ENCODE results near the gene SLC39A1. TPM values are rescaled to one million over a fixed set of nuclear protein-coding genes. Genes with fewer than 3 reads are reported as not detected.

Gene SLC39A1
- total and polyA plus RNA-seq, 9 of the 15 experiments (the other 6 are each of a cell fraction or from before 2014, with no cell fraction given), result 9.9 to 81.1 (median 62.7) TPM

- TF ChIP-seq EP400 (IDR thresholded peaks at IDR 0.05) (peak; percentile 96), RUNX1 (IDR thresholded peaks at IDR 0.05; ENCODE audit: low read depth) (no peak), CEBPB (tag; IDR thresholded peaks at IDR 0.05) (no peak), COPS2 (conservative IDR thresholded peaks at IDR 0.05) (no peak), TCF3 (CRISPR knock-in tag; IDR thresholded peaks at IDR 0.05) (no peak), ATF2 (CRISPR knock-in tag; IDR thresholded peaks at IDR 0.05) (no peak), ZMIZ1 (IDR thresholded peaks at IDR 0.05; ENCODE audit: low read depth in 2 of 2, low read length in 2 of 2) (0 out of 4 replicates have a peak, but pooled peaks of 1 of the 2 experiments have one; percentile 40), DDX20 (tag; IDR thresholded peaks at IDR 0.05; ENCODE audit: low read depth) (no peak), ZNF324 (CRISPR knock-in tag; IDR thresholded peaks at IDR 0.05) (no peak), MEF2A (IDR thresholded peaks at IDR 0.05; ENCODE audit: control insufficient read depth, low read depth, low read length) (no peak), HNRNPLL (IDR thresholded peaks at IDR 0.05; ENCODE audit: low read depth, low read length, poor library complexity, severe bottlenecking) (peak; percentile 76), ZNF224 (CRISPR knock-in tag; IDR thresholded peaks at IDR 0.05) (0 out of 2 replicates have a peak, but pooled peaks have one; percentile 63), IRF2 (CRISPR knock-in tag; IDR thresholded peaks at IDR 0.05) (no peak), CC2D1A (IDR thresholded peaks at IDR 0.05) (peak; percentile 47; the same call in 1 of the 2 replicates), TGIF2 (CRISPR knock-in tag; IDR thresholded peaks at IDR 0.05) (no peak), MTF1 (CRISPR knock-in tag; IDR thresholded peaks at IDR 0.05; ENCODE audit: borderline replicate concordance) (no peak), AFF4 (CRISPR knock-in tag; IDR thresholded peaks at IDR 0.05) (peak; percentile 73; the same call in 1 of the 2 replicates), HSF4 (CRISPR knock-in tag; IDR thresholded peaks at IDR 0.05; ENCODE audit: borderline replicate concordance) (no peak), FOXK1 (CRISPR knock-in tag; IDR thresholded peaks at IDR 0.05; ENCODE audit: borderline replicate concordance) (peak; percentile 69; the same call in 1 of the 2 replicates)
Measured at GRCh38 chr1:153967107-153967999, 4.0 kb upstream of the SLC39A1 start, which contains the start of gene CREB3L4 (continued).
